Nephron (organoid): ENCODE data around the gene CEACAM20.

Experiments
- H3K27ac Mint-ChIP-seq, 3 experiments: 2 replicates each; pipeline ENCODE4 v1.8.0; 2020; ENCODE audit warnings: mixed read lengths in 3 of 3, mild to moderate bottlenecking in 2 of 3, moderate library complexity in 1 of 3
- H3K27me3 Mint-ChIP-seq: 2 replicates; pipeline ENCODE4 v1.8.0; 2021; ENCODE audit warnings: low read depth, mild to moderate bottlenecking, moderate library complexity, mixed read lengths
- H3K36me3 Mint-ChIP-seq: 2 replicates; pipeline ENCODE4 v1.8.0; 2020; ENCODE audit warnings: low read depth, mixed read lengths
- H3K4me1 Mint-ChIP-seq: 2 replicates; pipeline ENCODE4 v1.8.0; 2020; ENCODE audit warnings: mixed read lengths
- H3K4me3 Mint-ChIP-seq, 3 experiments: 2 replicates each; pipeline ENCODE4 v1.8.0; 2020; ENCODE audit warnings: mild to moderate bottlenecking in 3 of 3, mixed read lengths in 3 of 3, moderate library complexity in 2 of 3
- H3K9me3 Mint-ChIP-seq: 2 replicates; pipeline ENCODE4 v1.8.0; 2020; ENCODE audit warnings: mixed read lengths
- TF ChIP-seq, protein P1 (sequence below), 3 experiments: fragments of 200-600 bp; sonication (generic); IDR thresholded peaks; one replicate each; pipeline ENCODE4 v1.5.0; 2021; ENCODE audit warnings: antibody characterized with exemption in 3 of 3; ENCODE audit not compliant: unreplicated experiment in 3 of 3

CEACAM20 gene

DNA sequence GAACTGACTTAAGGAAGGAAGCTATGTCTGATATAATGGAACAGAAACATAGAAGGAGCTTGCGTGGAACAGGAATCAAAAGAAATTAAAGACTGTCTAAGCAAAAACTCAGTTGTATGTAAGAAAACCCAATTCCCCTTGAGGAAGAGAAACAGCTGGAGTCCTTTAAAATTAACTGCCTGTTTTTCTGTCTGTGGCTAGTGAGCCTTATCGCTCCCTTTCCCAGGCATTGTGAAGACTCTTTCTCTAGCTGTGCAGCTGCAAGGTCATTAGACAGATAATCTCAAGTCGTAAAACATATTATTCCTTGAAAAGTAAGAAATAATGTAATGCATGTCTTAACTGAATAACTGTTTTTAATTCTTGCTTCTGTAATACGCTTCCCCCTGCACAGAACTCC lies 44.2 kb upstream of the CEACAM20 start:
- Mint-ChIP-seq H3K36me3 (no peaks in the 10 kb centered on the region), H3K4me3 (no peak overlapping the region), H3K9me3 (no peaks in the 10 kb centered on the region), H3K27me3 (no peaks in the 10 kb centered on the region), H3K4me1 (peaks cover 30% of the 10 kb centered on the region), H3K27ac (peak overlapping the region; percentile 65 to 85 (median 71))
- TF ChIP-seq, protein P1, sequence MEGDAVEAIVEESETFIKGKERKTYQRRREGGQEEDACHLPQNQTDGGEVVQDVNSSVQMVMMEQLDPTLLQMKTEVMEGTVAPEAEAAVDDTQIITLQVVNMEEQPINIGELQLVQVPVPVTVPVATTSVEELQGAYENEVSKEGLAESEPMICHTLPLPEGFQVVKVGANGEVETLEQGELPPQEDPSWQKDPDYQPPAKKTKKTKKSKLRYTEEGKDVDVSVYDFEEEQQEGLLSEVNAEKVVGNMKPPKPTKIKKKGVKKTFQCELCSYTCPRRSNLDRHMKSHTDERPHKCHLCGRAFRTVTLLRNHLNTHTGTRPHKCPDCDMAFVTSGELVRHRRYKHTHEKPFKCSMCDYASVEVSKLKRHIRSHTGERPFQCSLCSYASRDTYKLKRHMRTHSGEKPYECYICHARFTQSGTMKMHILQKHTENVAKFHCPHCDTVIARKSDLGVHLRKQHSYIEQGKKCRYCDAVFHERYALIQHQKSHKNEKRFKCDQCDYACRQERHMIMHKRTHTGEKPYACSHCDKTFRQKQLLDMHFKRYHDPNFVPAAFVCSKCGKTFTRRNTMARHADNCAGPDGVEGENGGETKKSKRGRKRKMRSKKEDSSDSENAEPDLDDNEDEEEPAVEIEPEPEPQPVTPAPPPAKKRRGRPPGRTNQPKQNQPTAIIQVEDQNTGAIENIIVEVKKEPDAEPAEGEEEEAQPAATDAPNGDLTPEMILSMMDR (IDR thresholded peaks at IDR 0.05; ENCODE audit: unreplicated experiment in 3 of 3) = no peak

DNA sequence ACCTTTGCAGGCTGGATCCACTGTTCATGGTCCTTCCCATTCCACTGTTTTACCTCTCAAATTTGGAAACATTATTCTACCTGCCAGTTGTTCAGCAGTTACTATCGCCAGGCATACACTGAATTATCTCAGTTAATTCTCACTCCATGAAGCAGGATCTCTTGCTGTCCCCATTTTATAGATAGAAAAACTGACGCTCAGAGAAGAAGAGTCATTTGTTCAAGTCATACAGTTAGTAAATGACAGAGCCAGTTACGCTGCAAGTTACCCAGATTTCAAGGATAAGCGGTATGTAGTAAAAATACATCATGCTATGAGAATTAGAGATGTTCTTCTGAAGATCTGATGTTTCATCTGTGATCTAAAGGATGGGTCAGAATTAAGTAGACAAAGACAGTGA lies 43.7 kb upstream of the CEACAM20 start:
- no peaks in the 10 kb centered on the region for H3K9me3 Mint-ChIP-seq
- TF ChIP-seq, protein P1 (IDR thresholded peaks at IDR 0.05; ENCODE audit: unreplicated experiment in 3 of 3) = no peak
- no peaks in the 10 kb centered on the region for H3K36me3 Mint-ChIP-seq
- H3K27me3 Mint-ChIP-seq = peaks cover under 1% of the 10 kb centered on the region
- peak overlapping the region; percentile 65 to 85 (median 71) for H3K27ac Mint-ChIP-seq
- H3K4me1 Mint-ChIP-seq = peaks cover 30% of the 10 kb centered on the region
- no peak overlapping the region for H3K4me3 Mint-ChIP-seq

DNA sequence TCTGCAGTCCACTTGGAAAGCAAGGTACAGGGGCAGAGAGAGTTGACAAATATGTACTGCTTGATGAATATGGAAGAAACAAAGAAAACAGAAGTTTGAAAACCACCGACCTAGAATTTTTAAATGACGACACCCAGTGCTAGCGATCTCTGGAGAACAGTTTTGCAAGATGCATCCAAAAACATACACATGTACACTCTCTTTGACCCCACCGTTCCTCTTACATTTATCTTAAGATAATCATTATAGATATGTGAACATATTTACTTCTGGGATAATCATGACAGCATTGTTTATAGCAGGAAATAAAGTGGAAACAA lies 43.1 kb upstream of the CEACAM20 start:
- H3K36me3 Mint-ChIP-seq = no peaks in the 10 kb centered on the region
- H3K27ac Mint-ChIP-seq = peak overlapping the region in 2 of 3 experiments; percentile 65 to 85
- no peaks in the 10 kb centered on the region for H3K9me3 Mint-ChIP-seq

DNA sequence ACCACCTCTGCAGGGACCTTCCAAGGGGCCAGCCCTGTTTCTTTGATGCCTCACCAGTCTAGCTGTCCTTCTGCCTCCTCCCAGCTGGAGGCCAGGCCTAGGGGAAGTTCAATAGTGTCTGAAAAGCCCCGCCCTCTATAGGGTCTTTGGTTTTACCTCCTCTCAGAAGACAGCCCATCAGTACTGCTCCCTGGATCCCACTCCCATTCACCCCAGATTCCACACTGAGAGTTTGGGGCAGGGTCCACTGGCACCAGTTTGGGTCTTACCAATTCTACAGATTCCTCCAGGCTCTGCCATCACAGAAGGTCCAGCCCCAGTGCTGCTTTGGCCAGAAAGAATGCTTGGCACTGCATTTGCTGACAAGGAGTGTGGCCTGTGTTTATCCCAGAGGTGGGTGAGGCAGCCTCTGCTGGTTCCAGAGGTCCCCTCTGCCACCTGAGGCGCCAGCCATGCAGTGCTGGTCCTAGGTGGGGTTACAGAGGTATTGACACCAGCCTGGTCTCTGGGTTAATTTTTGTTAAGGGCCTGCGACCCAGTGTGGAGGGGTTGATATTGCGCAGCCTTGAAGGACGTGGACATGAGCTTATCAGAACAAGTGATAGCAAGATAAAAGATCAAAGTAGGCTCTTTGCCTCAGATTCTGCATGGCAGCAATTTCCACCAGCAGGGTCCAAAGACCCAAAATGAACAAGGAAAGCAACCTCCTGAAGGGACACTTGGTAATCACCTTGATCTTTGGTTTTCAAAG lies 42.5 kb upstream of the CEACAM20 start:
- Mint-ChIP-seq H3K4me1 (peaks cover 30% of the 10 kb centered on the region), H3K9me3 (no peaks in the 10 kb centered on the region), H3K27ac (peak overlapping the region; percentile 14 to 85 (median 55)), H3K27me3 (peaks cover 6% of the 10 kb centered on the region), H3K4me3 (no peak overlapping the region), H3K36me3 (no peaks in the 10 kb centered on the region)
- TF ChIP-seq, protein P1 (IDR thresholded peaks at IDR 0.05; ENCODE audit: unreplicated experiment in 3 of 3) = no peak

More for the DNA sequence above, 43.1 kb upstream of the CEACAM20 start:
- TF ChIP-seq, protein P1 (IDR thresholded peaks at IDR 0.05; ENCODE audit: unreplicated experiment in 3 of 3) = no peak
- H3K4me1 Mint-ChIP-seq = peaks cover 30% of the 10 kb centered on the region
- H3K27me3 Mint-ChIP-seq = peaks cover 5% of the 10 kb centered on the region
- no peak overlapping the region for H3K4me3 Mint-ChIP-seq

DNA sequence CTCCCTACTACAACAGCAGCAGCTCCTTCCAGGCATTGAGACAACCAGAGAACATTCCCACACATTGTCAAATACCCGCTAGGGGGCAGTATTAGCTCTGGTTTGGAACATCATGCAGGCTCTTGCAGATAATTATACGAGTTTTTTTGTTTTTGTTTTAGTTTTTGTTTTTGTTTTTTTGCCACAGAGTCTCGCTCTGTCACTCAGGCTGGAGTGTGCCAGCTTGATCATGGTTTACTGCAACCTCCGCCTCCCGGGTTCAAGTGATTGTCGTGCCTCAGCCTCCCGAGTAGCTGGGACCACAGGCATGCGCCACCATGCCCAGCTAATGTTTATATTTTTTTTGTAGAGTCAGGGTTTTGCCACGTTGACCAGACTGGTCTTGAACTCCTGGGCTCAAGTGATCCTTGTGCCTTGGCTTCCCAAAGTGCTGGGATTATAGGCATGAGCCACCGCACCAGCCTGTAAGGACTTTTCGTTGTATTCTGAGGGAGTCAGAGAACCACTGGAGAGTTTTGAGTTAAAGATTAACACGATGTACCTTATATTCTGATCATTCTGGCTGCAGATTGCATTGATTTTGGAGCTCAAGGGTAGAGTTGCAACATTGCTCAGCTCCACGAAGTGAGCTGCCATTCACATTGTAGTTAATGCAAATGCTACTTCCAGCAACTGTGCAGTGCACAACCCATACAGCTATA lies 41.7 kb upstream of the CEACAM20 start:
- Mint-ChIP-seq H3K27ac (peak overlapping the region; percentile 43 to 58 (median 55)), H3K4me3 (no peak overlapping the region), H3K27me3 (peaks cover 12% of the 10 kb centered on the region), H3K36me3 (no peaks in the 10 kb centered on the region), H3K9me3 (no peaks in the 10 kb centered on the region), H3K4me1 (peaks cover 30% of the 10 kb centered on the region)
- TF ChIP-seq, protein P1 (IDR thresholded peaks at IDR 0.05; ENCODE audit: unreplicated experiment in 3 of 3) = peak; percentile 70
